ENCODE results near the gene HCN3.
"Not testable (repeated sequence)": the region's sequence is repeated elsewhere in the genome, so short reads cannot be mapped to it uniquely, and the experiment has no call there.

The HCN3 gene

GRCh38 chr1:155326020-155326526, 48.8 kb downstream of the HCN3 start:
- FAIRE-seq (no peak), DNase-seq (ENCODE audit: extremely low spot score, insufficient read length, low read depth) (no peak)

- DNase-seq (ENCODE audit: extremely low spot score, insufficient read length, low read depth) (no peak), FAIRE-seq (no peak)
These were observed 49.4 kb downstream of the HCN3 start for GRCh38 chr1:155326631-155327037.

- DNase-seq (ENCODE audit: extremely low spot score, insufficient read length, low read depth) (no peak), FAIRE-seq (no peak)
These were observed 50.7 kb downstream of the HCN3 start for GRCh38 chr1:155327981-155328380.

- not testable (repeated sequence) for FAIRE-seq; DNase-seq (ENCODE audit: extremely low spot score, insufficient read length, low read depth)
These were observed 51.6 kb downstream of the HCN3 start for GRCh38 chr1:155328856-155329255.

- DNase-seq (ENCODE audit: extremely low spot score, insufficient read length, low read depth), result no peak
- no peak for FAIRE-seq
These were observed 52.8 kb downstream of the HCN3 start for GRCh38 chr1:155329980-155330598.

GRCh38 chr1:155334962-155335361, 57.7 kb downstream of the HCN3 start:
- no peak for FAIRE-seq

More at GRCh38 chr1:155334962-155335361, 57.7 kb downstream of the HCN3 start:
- DNase-seq (ENCODE audit: extremely low spot score, insufficient read length, low read depth), result no peak

Data from GM18507 (cell line).